Fibroblast of villous mesenchyme (primary cell): ENCODE data around the gene IQSEC1. TPM values are rescaled to one million over a fixed set of nuclear protein-coding genes. Genes with fewer than 3 reads are reported as not detected.

Experiments
- DNase-seq: peaks from one replicate; pipeline ENCODE4 v3.0.0-alpha.2; 2010; ENCODE audit warnings: low read depth
- H3K4me3 ChIP-seq: 2 replicates; pipeline ENCODE4 v1.5.1; 2011; ENCODE audit warnings: low read depth, mild to moderate bottlenecking, low read length
- CTCF ChIP-seq: IDR thresholded peaks from 2 replicates; pipeline ENCODE4 v1.5.1; 2012; ENCODE audit warnings: low read depth, mild to moderate bottlenecking, low read length; ENCODE audit not compliant: insufficient read depth
- total RNA-seq: library from RNA; depleted of rRNA; stranded (reverse); fragments of >200 nt; gene quantifications from 2 replicates; pipeline ENCODE4 v1.2.3, GENCODE V29; 2012

The IQSEC1 gene
- total RNA-seq, 1 donor: 19.9 TPM

- TF ChIP-seq CTCF: no peak
- H3K4me3 ChIP-seq: peak overlapping the region; percentile 74
- DNase-seq: peak; percentile 92
Measured at GRCh38 chr3:12967606-12968351, 105.5 kb downstream of the IQSEC1 start.

- peak overlapping the region; percentile 74 for H3K4me3 ChIP-seq
- no peak for TF ChIP-seq CTCF
- DNase-seq: peak; percentile 25
Measured at GRCh38 chr3:12966847-12967605, 106.2 kb downstream of the IQSEC1 start.

GRCh38 chr3:12965999-12966846 is 107.0 kb downstream of the IQSEC1 start:
- no peak for DNase-seq
- peak overlapping the region; percentile 74 for H3K4me3 ChIP-seq
- peak; percentile 3 for TF ChIP-seq CTCF

- DNase-seq: no peak
- TF ChIP-seq CTCF: no peak
- H3K4me3 ChIP-seq: no peak overlapping the region
Measured at GRCh38 chr3:12964711-12965612, 108.3 kb downstream of the IQSEC1 start.

- no peak overlapping the region for H3K4me3 ChIP-seq
- peak; percentile 88 for DNase-seq
- TF ChIP-seq CTCF: no peak
Measured at GRCh38 chr3:12963922-12964701, 109.1 kb downstream of the IQSEC1 start.
